A549 (cell line): Measurements from ENCODE around the gene PPP1R12B.

Experiments
- CEBPB ChIP-seq, 2 experiments: fragments of >200 bp in 1 of 2; sonication (Bioruptor Twin) in 1 of 2; formaldehyde crosslinking in 1 of 2; IDR thresholded peaks; 2 replicates each; pipeline ENCODE4 v1.6.1; 2012 to 2016
- ZNF302 ChIP-seq: fragments of 250-450 bp; sonication (Bioruptor Pico); IDR thresholded peaks from 2 replicates; pipeline ENCODE4 v1.9.0; 2021; ENCODE audit warnings: inconsistent platforms, mild to moderate bottlenecking, moderate library complexity
- TF ChIP-seq, protein P1 (sequence below): fragments of 200-600 bp; sonication (generic); IDR thresholded peaks from 2 replicates; pipeline ENCODE4 v1.6.1; 2016; ENCODE audit warnings: antibody characterized with exemption, mild to moderate bottlenecking, moderate library complexity
- TF ChIP-seq, protein P2 (sequence below): fragments of 150-350 bp; IDR thresholded peaks from 2 replicates; pipeline ENCODE4 v1.6.1; 2014; ENCODE audit warnings: low read depth, mild to moderate bottlenecking, low read length

DNA sequence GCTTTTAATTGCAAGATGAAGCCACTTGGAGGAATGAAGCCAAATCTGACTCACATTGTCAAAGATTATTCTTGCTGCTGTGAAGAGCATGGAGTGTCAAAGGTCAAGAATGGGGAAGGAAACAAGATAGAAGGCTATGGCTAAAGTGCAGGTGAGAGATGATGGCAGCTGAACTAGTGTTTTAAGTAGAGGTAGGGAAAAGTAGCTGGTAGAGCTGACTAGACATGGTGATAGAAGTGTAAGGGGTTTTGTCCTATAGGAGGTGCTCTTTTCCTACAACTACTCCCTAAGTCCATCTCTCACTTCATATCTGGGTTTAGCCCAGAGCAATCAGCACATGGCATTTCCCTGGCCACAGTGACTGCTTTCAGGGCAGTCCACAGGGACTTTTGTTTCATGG lies 18.6 kb upstream of the PPP1R12B start:
- TF ChIP-seq, protein P1, sequence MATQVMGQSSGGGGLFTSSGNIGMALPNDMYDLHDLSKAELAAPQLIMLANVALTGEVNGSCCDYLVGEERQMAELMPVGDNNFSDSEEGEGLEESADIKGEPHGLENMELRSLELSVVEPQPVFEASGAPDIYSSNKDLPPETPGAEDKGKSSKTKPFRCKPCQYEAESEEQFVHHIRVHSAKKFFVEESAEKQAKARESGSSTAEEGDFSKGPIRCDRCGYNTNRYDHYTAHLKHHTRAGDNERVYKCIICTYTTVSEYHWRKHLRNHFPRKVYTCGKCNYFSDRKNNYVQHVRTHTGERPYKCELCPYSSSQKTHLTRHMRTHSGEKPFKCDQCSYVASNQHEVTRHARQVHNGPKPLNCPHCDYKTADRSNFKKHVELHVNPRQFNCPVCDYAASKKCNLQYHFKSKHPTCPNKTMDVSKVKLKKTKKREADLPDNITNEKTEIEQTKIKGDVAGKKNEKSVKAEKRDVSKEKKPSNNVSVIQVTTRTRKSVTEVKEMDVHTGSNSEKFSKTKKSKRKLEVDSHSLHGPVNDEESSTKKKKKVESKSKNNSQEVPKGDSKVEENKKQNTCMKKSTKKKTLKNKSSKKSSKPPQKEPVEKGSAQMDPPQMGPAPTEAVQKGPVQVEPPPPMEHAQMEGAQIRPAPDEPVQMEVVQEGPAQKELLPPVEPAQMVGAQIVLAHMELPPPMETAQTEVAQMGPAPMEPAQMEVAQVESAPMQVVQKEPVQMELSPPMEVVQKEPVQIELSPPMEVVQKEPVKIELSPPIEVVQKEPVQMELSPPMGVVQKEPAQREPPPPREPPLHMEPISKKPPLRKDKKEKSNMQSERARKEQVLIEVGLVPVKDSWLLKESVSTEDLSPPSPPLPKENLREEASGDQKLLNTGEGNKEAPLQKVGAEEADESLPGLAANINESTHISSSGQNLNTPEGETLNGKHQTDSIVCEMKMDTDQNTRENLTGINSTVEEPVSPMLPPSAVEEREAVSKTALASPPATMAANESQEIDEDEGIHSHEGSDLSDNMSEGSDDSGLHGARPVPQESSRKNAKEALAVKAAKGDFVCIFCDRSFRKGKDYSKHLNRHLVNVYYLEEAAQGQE = no peak
- TF ChIP-seq, protein P2, sequence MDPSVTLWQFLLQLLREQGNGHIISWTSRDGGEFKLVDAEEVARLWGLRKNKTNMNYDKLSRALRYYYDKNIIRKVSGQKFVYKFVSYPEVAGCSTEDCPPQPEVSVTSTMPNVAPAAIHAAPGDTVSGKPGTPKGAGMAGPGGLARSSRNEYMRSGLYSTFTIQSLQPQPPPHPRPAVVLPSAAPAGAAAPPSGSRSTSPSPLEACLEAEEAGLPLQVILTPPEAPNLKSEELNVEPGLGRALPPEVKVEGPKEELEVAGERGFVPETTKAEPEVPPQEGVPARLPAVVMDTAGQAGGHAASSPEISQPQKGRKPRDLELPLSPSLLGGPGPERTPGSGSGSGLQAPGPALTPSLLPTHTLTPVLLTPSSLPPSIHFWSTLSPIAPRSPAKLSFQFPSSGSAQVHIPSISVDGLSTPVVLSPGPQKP = no peak
- TF ChIP-seq ZNF302 (CRISPR knock-in tag) (no peak), CEBPB (IDR thresholded peaks at IDR 0.05) (no peak)
